KOPT-K1 (cell line): ENCODE data around the gene PPP2R5E.

ENCODE experiments used
- H3K27ac ChIP-seq: fragments of 200-600 bp; sonication (generic); 2 replicates; pipeline ENCODE4 v1.5.1; 2016; ENCODE audit warnings: antibody characterized with exemption, mild to moderate bottlenecking, low read depth, low read length; ENCODE audit not compliant: poor library complexity, severe bottlenecking
- H3K36me3 ChIP-seq: fragments of 200-600 bp; sonication (generic); 2 replicates; pipeline ENCODE4 v1.5.1; 2017; ENCODE audit warnings: antibody characterized with exemption, mild to moderate bottlenecking, low read length, moderate library complexity; ENCODE audit not compliant: insufficient read depth
- H3K9me3 ChIP-seq: fragments of 200-600 bp; sonication (generic); 2 replicates; pipeline ENCODE4 v1.5.1; 2017; ENCODE audit warnings: antibody characterized with exemption, low read length, mild to moderate bottlenecking; ENCODE audit not compliant: insufficient read depth, poor library complexity, severe bottlenecking

The PPP2R5E gene

GRCh38 chr14:63367742-63368364 lies 175.3 kb downstream of the PPP2R5E start:
- H3K36me3 ChIP-seq = peaks cover under 1% of the 10 kb centered on the region; the same call in 1 of the 2 replicates
- H3K9me3 ChIP-seq = no peaks in the 10 kb centered on the region
- no peak overlapping the region for H3K27ac ChIP-seq

- H3K27ac ChIP-seq = no peak overlapping the region
- H3K36me3 ChIP-seq = no peaks in the 10 kb centered on the region
- no peaks in the 10 kb centered on the region for H3K9me3 ChIP-seq
Measured at GRCh38 chr14:63362389-63362819, 180.8 kb downstream of the PPP2R5E start.

- Histone ChIP-seq H3K9me3 (no peaks in the 10 kb centered on the region), H3K36me3 (no peaks in the 10 kb centered on the region), H3K27ac (no peak overlapping the region)
Measured at GRCh38 chr14:63361790-63362189, 181.4 kb downstream of the PPP2R5E start.

- Histone ChIP-seq H3K27ac (no peak overlapping the region), H3K9me3 (no peaks in the 10 kb centered on the region), H3K36me3 (no peaks in the 10 kb centered on the region)
Measured at GRCh38 chr14:63357841-63358240, 185.3 kb downstream of the PPP2R5E start.

DNA sequence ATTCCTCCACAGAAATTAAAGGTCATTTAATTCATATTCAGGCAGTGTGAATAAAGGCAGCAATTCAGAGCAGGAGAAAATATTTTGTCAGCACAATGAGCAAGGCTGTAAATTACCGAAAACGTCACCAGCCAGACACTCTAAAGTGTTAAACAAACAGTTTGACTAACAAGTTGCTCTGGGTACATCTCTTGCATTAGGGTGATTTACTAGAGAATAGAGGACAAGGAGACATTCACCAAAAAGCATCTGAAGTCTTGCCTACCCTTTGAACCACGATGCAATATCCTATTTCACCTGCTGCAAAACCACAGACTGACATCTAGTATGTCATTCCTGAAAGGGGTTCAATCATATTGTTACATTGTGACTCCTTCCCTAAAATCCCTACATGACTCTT lies 197.4 kb downstream of the PPP2R5E start:
- Histone ChIP-seq H3K9me3 (no peaks in the 10 kb centered on the region), H3K36me3 (no peaks in the 10 kb centered on the region), H3K27ac (no peak overlapping the region)

GRCh38 chr14:63344336-63344735 lies 198.8 kb downstream of the PPP2R5E start:
- no peaks in the 10 kb centered on the region for H3K9me3 ChIP-seq
- no peak overlapping the region for H3K27ac ChIP-seq
- no peaks in the 10 kb centered on the region for H3K36me3 ChIP-seq

- no peaks in the 10 kb centered on the region for H3K9me3 ChIP-seq
- H3K36me3 ChIP-seq = no peaks in the 10 kb centered on the region
- H3K27ac ChIP-seq = no peak overlapping the region
Measured at GRCh38 chr14:63343878-63344277, 199.3 kb downstream of the PPP2R5E start.

GRCh38 chr14:63342371-63342770 lies 200.8 kb downstream of the PPP2R5E start:
- Histone ChIP-seq H3K27ac (no peak overlapping the region), H3K36me3 (no peaks in the 10 kb centered on the region), H3K9me3 (no peaks in the 10 kb centered on the region)

GRCh38 chr14:63328787-63329737 lies 214.1 kb downstream of the PPP2R5E start:
- Histone ChIP-seq H3K36me3 (no peaks in the 10 kb centered on the region), H3K27ac (no peak overlapping the region), H3K9me3 (peaks cover 6% of the 10 kb centered on the region)

GRCh38 chr14:63326840-63327239 lies 216.3 kb downstream of the PPP2R5E start:
- Histone ChIP-seq H3K36me3 (no peaks in the 10 kb centered on the region), H3K9me3 (no peaks in the 10 kb centered on the region), H3K27ac (no peak overlapping the region)

DNA sequence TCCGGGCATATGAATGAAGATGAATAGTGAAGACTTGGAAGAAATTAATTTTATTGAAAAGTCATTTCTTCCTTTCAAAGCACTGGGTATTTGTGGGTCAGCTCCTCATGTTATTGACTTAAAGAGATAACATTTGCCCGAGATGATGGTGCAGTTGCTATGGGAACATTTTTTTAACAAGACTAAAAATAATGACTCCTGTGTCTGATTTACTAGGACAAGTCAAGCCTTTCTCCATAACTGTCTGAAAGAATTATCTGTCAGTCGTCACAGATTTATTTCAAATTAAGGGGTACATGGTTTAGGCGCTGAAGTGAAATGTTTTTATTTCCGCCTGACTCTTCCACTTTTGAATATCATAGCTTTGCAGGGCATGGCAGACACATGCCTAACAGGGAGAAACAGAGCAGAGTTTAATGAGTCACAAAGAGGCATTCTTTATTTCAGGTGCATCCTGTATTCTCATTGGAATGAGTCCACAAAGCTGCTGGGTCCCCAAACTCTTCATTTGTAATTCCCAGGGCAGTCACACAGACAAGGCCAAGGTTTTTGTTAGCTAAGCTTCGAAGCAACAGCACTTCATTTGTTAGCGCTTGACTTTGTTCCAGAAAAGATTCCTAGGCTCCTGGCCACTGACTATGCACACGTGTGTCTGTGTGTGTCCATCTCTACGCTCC lies 220.1 kb downstream of the PPP2R5E start:
- Histone ChIP-seq H3K36me3 (no peaks in the 10 kb centered on the region), H3K27ac (no peak overlapping the region), H3K9me3 (no peaks in the 10 kb centered on the region)

- no peaks in the 10 kb centered on the region for H3K9me3 ChIP-seq
- H3K36me3 ChIP-seq = no peaks in the 10 kb centered on the region
- no peak overlapping the region for H3K27ac ChIP-seq
Measured at GRCh38 chr14:63322472-63322871, 220.7 kb downstream of the PPP2R5E start.
